K562 (cell line): ENCODE data around the gene GRIP1. TPM values are rescaled to one million over a fixed set of nuclear protein-coding genes. Genes with fewer than 3 reads are reported as not detected.

ENCODE experiments used
- ARHGAP35 ChIP-seq: fragments of 450-650 bp; IDR thresholded peaks from 2 replicates; pipeline ENCODE4 v1.6.1; 2018; ENCODE audit not compliant: partially characterized antibody
- BHLHE40 ChIP-seq: IDR thresholded peaks from 2 replicates; pipeline ENCODE4 v1.6.1; 2011; ENCODE audit warnings: low read length, improper control_type of control experiment
- EGR1 ChIP-seq: fragments of 450-650 bp; conservative IDR thresholded peaks from 2 replicates; pipeline ENCODE4 v1.6.1; 2017; ENCODE audit warnings: mild to moderate bottlenecking
- FOXK2 ChIP-seq, 2 experiments: fragments of 450-650 bp; IDR thresholded peaks in 1 of 2; conservative IDR thresholded peaks in 1 of 2; 2 replicates each; pipeline ENCODE4 v1.6.1; 2016; ENCODE audit warnings: low read depth in 2 of 2, mild to moderate bottlenecking in 1 of 2
- ILK ChIP-seq: fragments of 450-650 bp; IDR thresholded peaks from 2 replicates; pipeline ENCODE4 v1.6.1; 2016; ENCODE audit warnings: missing genetic modification characterization, low read depth, mild to moderate bottlenecking, missing compliant biosample characterization, moderate library complexity, borderline replicate concordance
- MBD1 ChIP-seq: fragments of 250-450 bp; sonication (Bioruptor Pico); IDR thresholded peaks from 2 replicates; pipeline ENCODE4 v1.8.0; 2022; ENCODE audit warnings: inconsistent platforms
- MTF1 ChIP-seq: fragments of 250-450 bp; sonication (Bioruptor Pico); IDR thresholded peaks from 2 replicates; pipeline ENCODE4 v1.9.0; 2021; ENCODE audit warnings: moderate library complexity, mild to moderate bottlenecking, inconsistent platforms, borderline replicate concordance
- NEUROD1 ChIP-seq: fragments of 150-350 bp; IDR thresholded peaks from 2 replicates; pipeline ENCODE4 v1.6.1; 2014; ENCODE audit warnings: borderline replicate concordance, low read length, low read depth; ENCODE audit not compliant: partially characterized antibody
- NFYB ChIP-seq: IDR thresholded peaks from 2 replicates; pipeline ENCODE4 v1.6.1; 2011; ENCODE audit warnings: mild to moderate bottlenecking, moderate library complexity; ENCODE audit not compliant: insufficient read length; ENCODE audit errors: extremely low read depth
- NR2F6 ChIP-seq: fragments of 450-650 bp; formaldehyde crosslinking; IDR thresholded peaks from 2 replicates; pipeline ENCODE4 v1.4.0; 2020; ENCODE audit warnings: mild to moderate bottlenecking
- PHF8 ChIP-seq: fragments of 200-600 bp; sonication (generic); IDR thresholded peaks from 2 replicates; pipeline ENCODE4 v1.6.1; 2012; ENCODE audit warnings: mixed run types, mild to moderate bottlenecking, inconsistent platforms, low read length, moderate library complexity, borderline replicate concordance
- POLR2AphosphoS5 ChIP-seq: IDR thresholded peaks from 2 replicates; pipeline ENCODE4 v1.6.1; 2011; ENCODE audit warnings: mild to moderate bottlenecking, low read depth, low read length, moderate library complexity; ENCODE audit not compliant: control insufficient read depth, insufficient read depth
- POLR2B ChIP-seq: fragments of 450-650 bp; IDR thresholded peaks from 2 replicates; pipeline ENCODE4 v1.6.1; 2018; ENCODE audit warnings: low read depth; ENCODE audit not compliant: partially characterized antibody
- POLR2H ChIP-seq: IDR thresholded peaks from 2 replicates; pipeline ENCODE4 v1.6.1; 2016; ENCODE audit warnings: missing genetic modification characterization, low read depth, mild to moderate bottlenecking, control low read depth, missing compliant biosample characterization, moderate library complexity
- SUPT5H ChIP-seq: fragments of 450-650 bp; IDR thresholded peaks from 2 replicates; pipeline ENCODE4 v1.6.1; 2016
- TAF9B ChIP-seq: fragments of 450-650 bp; IDR thresholded peaks from 2 replicates; pipeline ENCODE4 v1.6.1; 2018; ENCODE audit warnings: mild to moderate bottlenecking; ENCODE audit not compliant: partially characterized antibody
- THAP7 ChIP-seq: fragments of 250-450 bp; sonication (Bioruptor Pico); IDR thresholded peaks from 2 replicates; pipeline ENCODE4 v1.5.0; 2021
- TRIM24 ChIP-seq, 2 experiments: fragments of 450-650 bp; IDR thresholded peaks; 2 replicates each; pipeline ENCODE4 v1.6.1; 2016
- ZBTB17 ChIP-seq: fragments of 450-650 bp; formaldehyde crosslinking; IDR thresholded peaks from 2 replicates; pipeline ENCODE4 v1.4.0; 2020; ENCODE audit warnings: mild to moderate bottlenecking
- ZNF707 ChIP-seq: fragments of 250-450 bp; sonication (Bioruptor Pico); conservative IDR thresholded peaks from 2 replicates; pipeline ENCODE4 v1.8.0; 2022; ENCODE audit warnings: inconsistent platforms, mild to moderate bottlenecking, moderate library complexity
- polyA plus RNA-seq, 8 experiments: library from polyadenylated mRNA; depleted of rRNA in 4 of 8; stranded (reverse) in 5 of 8; unstranded in 3 of 8; fragments of >200 nt; fragmentation: Nextera tagmentation in 2 of 8; fragmentation: Illumina TruSeq in 1 of 8; extraction: Ambion mirVana in 2 of 8; extraction: Trizol in 1 of 8; gene quantifications; 2 replicates each; pipeline versions ENCODE4 v1.2.1 to v1.2.3, GENCODE V29; 2011 to 2014; ENCODE audit warnings: inconsistent platforms in 1 of 8, missing spikeins in 1 of 8
- total RNA-seq, 7 experiments: library from RNA; depleted of rRNA in 6 of 7; stranded (reverse); fragments of >200 nt in 6 of 7; fragmentation: Illumina TruSeq in 2 of 7; extraction: Trizol in 2 of 7; gene quantifications; 2 replicates each; pipeline versions ENCODE4 v1.2.1 to v1.2.3, GENCODE V29; 2011 to 2021; ENCODE audit warnings: low replicate concordance in 1 of 7
- TF ChIP-seq, protein P1 (sequence below): fragments of 200-800 bp; sonication (Bioruptor generic); IDR thresholded peaks from 2 replicates; pipeline ENCODE4 v1.6.1; 2016; ENCODE audit warnings: missing genetic modification characterization, missing compliant biosample characterization

Gene GRIP1
- total and polyA plus RNA-seq, 9 of the 15 experiments (the other 6 are each of a cell fraction or from before 2014, with no cell fraction given): 0.28 to 1.2 (median 0.45) TPM

DNA sequence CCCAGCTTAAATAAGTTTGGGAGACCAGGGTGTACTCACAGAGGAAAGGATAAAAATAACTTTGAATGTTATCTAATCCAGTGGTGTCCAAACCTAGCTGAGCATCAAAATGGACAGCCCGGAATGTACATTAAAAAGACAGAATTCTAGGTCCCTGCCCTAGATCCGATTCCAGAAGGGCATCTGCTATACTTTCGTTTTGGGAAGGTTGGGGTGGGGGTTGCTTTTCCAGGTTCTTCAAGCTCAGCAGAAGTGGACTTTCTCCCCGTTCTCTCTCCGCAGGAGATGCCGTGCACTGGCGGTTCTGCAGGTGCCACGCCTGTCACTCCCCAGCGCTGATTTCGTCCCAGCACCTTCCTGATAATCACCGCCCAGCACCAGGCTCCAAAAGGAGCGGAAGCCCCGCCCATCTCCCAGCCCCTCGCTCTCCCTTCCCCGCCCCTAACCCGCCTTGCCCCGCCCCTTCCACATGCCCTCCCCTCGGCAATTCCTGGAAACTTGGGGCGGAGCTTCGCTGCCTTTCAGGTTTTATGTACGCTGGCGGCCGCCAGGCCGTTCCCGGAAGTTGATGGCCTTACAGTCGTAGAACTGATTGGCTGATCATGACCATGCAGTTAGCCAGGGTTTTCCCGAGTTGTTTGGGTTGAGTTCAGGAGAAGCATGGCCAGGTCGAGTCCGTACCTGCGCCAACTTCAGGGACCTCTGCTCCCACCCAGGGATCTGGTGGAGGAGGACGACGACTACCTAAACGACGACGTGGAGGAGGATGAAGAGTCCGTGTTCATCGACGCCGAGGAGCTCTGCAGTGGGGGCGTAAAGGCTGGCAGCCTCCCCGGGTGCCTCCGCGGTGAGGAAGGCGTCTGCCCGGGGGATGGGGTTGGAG, 376.7 kb downstream of the GRIP1 start, which contains the start of gene HELB (continued):
- no peak for TF ChIP-seq NFYB
- peak; percentile 64 for TF ChIP-seq POLR2H
- no peak for TF ChIP-seq MBD1 (CRISPR knock-in tag)
- peak; percentile 87 for TF ChIP-seq POLR2B
- no peak for TF ChIP-seq NR2F6
- TF ChIP-seq ARHGAP35: no peak
- TF ChIP-seq PHF8: peak; percentile 85; the same call in 1 of the 2 replicates
- peak; percentile 75; the same call in 1 of the 2 replicates for TF ChIP-seq POLR2AphosphoS5
- TF ChIP-seq TAF9B: peak; percentile 61
- TF ChIP-seq BHLHE40: 0 out of 2 replicates have a peak, but pooled peaks have one; percentile 25
- peak; percentile 77 for TF ChIP-seq EGR1
- no peak for TF ChIP-seq THAP7 (CRISPR knock-in tag)
- peak; percentile 41 to 64; a peak in 2 of 4 replicates for TF ChIP-seq FOXK2 (conservative IDR thresholded peaks at IDR 0.05 in 1 of 2, IDR thresholded peaks at IDR 0.05 in 1 of 2; ENCODE audit: low read depth in 2 of 2)
- TF ChIP-seq TRIM24 (IDR thresholded peaks at IDR 0.05): no peak
- TF ChIP-seq, protein P1, sequence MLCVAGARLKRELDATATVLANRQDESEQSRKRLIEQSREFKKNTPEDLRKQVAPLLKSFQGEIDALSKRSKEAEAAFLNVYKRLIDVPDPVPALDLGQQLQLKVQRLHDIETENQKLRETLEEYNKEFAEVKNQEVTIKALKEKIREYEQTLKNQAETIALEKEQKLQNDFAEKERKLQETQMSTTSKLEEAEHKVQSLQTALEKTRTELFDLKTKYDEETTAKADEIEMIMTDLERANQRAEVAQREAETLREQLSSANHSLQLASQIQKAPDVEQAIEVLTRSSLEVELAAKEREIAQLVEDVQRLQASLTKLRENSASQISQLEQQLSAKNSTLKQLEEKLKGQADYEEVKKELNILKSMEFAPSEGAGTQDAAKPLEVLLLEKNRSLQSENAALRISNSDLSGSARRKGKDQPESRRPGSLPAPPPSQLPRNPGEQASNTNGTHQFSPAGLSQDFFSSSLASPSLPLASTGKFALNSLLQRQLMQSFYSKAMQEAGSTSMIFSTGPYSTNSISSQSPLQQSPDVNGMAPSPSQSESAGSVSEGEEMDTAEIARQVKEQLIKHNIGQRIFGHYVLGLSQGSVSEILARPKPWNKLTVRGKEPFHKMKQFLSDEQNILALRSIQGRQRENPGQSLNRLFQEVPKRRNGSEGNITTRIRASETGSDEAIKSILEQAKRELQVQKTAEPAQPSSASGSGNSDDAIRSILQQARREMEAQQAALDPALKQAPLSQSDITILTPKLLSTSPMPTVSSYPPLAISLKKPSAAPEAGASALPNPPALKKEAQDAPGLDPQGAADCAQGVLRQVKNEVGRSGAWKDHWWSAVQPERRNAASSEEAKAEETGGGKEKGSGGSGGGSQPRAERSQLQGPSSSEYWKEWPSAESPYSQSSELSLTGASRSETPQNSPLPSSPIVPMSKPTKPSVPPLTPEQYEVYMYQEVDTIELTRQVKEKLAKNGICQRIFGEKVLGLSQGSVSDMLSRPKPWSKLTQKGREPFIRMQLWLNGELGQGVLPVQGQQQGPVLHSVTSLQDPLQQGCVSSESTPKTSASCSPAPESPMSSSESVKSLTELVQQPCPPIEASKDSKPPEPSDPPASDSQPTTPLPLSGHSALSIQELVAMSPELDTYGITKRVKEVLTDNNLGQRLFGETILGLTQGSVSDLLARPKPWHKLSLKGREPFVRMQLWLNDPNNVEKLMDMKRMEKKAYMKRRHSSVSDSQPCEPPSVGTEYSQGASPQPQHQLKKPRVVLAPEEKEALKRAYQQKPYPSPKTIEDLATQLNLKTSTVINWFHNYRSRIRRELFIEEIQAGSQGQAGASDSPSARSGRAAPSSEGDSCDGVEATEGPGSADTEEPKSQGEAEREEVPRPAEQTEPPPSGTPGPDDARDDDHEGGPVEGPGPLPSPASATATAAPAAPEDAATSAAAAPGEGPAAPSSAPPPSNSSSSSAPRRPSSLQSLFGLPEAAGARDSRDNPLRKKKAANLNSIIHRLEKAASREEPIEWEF (CRISPR knock-in tag): no peak
- TF ChIP-seq SUPT5H: peak; percentile 85
- TF ChIP-seq ZNF707: no peak
- TF ChIP-seq ILK (tag): no peak
- no peak for TF ChIP-seq MTF1 (CRISPR knock-in tag)
- TF ChIP-seq ZBTB17: peak; percentile 70
- TF ChIP-seq NEUROD1: peak; percentile 20
